ENCODE results near the gene WSCD2. TPM values are rescaled to one million over a fixed set of nuclear protein-coding genes. Genes with fewer than 3 reads are reported as not detected.
"Not testable (repeated sequence)": the region's sequence is repeated elsewhere in the genome, so short reads cannot be mapped to it uniquely, and the experiment has no call there.

The WSCD2 gene
- total RNA-seq, 1 donor from 2014 or later: 0.32 TPM

DNA sequence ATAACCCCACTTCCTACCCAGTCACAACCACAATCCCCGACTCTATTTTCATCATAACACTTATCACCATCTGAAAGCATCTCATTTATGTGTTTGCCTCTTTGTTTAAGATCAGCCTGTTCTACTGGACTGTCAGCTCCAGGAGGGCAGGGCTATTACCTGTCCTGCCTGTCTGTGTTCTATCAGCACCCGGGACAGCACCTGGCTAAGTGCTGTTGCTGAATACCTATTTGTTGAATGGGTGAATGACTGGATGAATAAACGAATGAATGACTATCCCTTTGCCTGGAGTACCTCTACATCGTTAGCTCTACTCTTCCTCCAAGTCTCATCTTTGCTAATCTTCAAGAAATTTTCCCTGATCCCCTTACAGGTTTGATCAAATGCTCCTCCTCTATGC is 69.0 kb downstream of the WSCD2 start:
- no peak for ATAC-seq

DNA sequence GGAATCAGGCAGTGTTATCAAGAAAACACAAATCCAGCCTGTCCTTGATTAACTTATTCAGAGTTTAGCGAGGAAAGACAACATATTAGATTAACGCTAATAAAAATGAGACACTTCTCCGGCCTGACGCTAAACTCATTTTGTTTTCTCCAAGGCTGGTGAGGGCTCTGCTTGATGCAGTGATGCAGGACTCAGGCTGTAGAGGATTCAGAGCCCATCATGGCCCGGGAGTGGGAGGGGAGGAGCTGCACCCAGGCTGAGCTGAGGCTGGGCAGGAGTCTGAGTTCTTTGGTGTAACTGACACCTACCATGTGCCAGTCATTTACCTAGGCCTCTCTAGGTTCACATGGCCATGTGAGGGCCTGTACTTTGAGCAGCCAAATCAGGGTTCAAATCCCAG is 70.0 kb downstream of the WSCD2 start:
- ATAC-seq: no peak

DNA sequence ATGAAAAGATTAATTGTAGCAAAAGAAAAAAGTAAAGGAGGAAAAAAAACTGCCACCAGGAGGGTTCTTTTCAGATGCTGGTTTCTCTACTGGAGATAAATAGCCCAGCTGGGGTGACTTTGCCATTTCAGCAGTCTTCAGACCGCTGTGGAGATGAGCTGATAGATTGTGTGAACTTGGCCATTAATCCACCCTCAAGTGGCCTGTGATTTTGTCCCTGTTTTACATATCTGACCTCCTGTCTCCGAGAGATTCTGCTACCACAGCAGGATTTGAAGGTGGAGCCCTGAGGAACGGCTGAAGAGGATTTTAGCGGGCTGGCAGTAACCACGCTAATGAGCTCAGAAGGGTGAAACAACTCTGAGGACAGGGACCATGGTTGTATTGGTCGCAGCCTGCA is 72.7 kb downstream of the WSCD2 start:
- no peak for ATAC-seq

DNA sequence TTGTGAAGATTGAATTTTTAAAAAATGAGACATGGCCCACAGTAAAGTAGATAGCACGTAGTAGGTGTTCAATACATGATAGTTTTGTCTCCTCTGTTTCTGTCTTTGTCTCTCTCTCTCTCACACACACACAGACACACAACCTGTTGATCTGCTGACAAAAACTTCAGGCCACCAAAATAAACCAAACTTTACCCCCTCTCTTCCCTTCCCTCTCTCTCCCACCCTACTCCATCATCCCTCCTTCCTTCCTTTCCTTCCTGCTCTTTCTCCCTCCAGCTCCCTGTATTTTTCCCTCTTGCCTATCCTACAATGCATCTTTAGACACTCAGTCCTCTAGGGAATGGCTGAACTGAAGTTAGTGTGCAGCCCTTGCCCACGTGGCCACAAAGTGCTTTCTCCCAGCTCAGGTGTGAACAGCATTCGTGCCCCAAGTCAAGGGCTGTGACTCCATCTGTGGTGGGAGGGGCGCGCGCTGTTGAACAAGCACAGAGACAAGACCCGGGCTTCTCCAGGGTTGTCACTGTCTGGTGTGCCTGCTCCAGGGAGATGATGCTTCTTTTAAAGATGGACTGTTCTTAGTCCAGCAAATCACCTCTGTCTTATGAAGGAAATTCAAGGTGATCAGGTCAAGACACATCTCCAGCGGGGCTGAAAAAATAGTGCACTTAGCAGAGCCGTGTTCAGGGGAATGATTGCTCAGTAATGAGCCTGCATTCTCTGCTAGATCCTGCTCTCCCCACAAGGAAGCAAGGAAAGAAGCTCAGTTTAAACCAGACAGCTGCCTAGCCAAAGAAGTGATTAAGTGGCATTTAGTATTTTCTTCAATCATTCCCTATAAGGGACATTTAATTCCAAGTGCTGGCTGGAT is 75.3 kb downstream of the WSCD2 start:
- ATAC-seq: no peak

DNA sequence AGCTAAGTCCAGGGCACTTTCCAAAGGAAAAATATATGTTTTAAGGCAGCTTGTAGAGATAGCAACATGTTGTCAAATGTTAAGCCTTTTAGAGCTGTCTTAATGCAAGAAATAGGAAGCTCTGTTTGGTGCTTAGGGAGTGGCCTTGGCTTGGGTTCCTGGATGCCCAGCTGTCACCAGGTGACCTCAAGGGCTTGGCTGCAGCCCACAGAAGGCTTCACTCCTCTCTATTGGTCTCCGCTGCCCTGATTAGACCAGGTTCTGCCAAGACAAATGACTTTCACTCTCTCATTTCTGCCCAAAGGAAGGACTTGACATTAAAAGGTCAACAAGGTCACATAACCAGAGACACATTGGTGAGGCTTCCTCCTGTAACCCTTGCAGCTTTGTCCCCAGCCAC is 76.8 kb downstream of the WSCD2 start:
- no peak for ATAC-seq

DNA sequence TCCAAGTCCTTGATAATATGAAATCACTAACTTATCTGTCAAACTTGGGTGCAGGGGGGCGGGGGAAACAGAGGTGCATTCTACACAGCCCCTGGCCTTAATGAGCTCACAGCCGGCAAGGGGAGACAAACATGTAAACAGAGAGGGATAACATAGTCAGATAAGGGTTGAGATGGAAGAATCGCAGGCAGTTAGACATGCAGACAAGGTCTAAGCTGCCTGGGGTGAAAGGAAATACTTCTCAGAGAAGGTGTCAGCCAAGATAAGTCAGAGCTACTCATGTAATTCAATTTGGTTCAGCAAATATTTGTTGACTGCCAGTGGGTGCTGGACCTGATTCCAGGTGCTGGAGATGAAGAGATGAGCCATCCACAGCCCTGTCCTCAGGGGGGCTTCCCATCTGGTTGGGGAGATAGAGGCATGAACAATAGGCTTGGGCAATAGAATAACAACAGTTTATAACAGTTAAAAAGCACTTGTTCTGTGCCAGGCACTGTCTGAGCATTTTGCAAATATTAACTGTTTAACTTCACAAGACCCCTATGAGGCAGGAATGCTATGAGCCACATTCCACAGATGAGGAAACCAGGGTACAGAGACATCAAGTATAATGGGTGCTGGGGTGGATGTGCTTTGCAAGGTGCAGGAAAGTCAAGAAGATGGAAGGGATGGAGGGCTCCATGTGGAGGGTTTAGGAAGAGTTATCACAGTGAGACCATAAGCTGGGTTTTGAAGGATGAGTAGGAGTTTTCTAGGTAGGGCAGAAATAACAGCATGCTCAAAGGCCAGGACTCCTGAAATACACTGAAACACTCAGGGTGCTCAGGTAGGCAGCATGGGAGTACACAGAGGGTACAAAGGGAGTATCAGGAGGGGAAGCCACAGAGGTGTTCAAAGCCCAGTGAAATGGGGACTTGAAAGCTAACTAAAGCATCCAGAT is 79.0 kb downstream of the WSCD2 start:
- no peak for ATAC-seq

DNA sequence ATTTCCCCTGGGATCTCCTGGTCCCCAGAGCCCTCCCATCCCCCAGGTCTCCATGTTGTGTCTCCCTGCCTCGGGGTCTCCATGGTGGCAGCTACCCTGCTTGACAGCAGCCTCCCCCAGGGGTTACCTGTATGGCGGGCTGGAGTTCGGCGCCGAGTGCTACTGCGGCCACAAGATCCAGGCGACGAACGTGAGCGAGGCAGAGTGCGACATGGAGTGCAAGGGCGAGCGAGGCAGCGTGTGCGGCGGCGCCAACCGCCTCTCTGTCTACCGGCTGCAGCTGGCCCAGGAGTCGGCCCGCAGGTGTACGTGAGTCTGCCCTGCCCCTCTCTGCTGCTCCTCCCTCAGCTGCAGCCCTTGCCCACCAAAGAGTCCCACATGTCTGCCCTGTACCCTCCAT is 80.9 kb downstream of the WSCD2 start:
- no peak for ATAC-seq

DNA sequence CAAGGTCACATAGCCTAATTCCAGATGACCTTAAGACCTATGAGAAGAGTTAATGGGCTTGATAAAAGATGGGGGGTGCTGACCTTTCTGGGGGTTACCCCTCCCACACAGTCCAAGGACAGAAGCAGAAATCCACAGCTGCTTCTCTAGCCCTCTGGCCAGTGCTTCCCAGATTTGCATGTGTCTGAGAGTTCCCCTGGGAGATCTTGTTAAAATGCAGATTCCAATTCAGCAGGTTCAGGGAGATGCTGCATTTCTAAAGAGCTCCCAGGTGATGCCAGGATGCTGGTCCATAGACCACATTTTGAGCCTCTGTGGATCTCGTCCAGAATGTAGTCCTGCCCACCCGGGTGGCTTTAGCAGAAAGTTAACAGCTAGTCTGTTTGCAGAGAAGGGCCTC is 82.1 kb downstream of the WSCD2 start:
- ATAC-seq: no peak

DNA sequence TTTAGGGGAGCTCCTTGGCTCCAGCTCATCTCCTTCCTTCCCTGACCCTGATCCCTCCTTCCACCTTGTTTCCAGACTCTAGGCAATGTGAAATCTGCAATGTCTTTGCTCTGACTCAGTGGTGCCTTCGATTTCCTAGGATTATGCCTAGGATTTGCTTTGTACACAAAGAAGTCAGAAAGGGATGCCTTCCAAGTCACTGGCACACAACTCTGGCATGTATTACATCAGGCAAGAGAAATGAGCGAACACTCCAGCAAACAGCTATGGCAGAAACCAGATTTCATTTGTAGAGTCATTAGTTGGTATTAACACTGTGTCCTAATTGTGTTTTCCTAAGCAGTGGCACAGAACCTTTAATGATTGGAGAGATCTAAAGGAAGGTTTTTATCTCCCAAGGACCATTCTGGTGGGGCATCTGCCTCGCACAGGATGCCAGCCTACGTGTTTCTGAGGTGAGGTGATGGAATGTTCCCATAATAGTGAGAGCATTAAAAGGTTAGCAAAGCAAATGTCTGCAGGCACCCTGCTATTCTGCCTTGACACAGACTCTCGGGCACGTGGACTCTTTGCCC is 84.9 kb downstream of the WSCD2 start:
- ATAC-seq: no peak

DNA sequence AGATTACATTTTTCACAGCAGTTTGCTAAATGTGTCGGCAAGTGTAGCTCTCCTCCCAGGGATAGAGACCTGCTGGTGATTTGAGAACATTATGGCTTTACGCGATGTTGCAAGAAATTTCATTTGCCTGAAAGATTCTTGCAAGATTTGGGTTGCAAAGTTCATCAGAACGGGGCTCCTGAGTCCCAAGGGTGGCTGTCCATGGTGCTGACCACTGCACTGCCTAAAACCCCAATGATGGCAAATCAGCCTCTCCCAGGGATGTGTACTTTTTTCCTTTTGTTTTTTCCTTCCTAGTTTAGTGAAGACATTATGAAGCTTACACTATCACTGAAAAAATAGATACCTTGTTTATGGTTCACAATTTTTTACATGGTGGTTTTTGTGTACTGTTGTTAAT is 85.4 kb downstream of the WSCD2 start:
- ATAC-seq: no peak

DNA sequence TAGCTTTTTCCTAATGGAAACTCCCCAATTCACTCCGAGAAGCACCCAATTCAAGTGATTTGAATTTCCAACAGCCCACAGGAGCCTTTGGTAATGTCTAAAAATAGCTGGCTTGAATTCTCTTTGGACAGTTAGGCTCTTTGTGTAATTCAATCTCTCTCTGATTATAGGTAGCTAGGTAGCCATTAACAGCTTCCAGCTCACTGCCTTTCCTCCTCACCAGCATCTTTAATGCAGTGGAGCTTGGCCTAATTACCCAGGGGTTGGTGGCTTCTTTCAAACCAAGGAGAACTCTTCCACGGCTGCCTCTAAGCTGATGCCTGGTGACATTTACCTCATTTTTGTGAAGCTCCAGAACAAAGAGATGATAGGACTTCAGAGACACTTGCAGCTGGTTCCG is 86.4 kb downstream of the WSCD2 start:
- ATAC-seq: no peak

DNA sequence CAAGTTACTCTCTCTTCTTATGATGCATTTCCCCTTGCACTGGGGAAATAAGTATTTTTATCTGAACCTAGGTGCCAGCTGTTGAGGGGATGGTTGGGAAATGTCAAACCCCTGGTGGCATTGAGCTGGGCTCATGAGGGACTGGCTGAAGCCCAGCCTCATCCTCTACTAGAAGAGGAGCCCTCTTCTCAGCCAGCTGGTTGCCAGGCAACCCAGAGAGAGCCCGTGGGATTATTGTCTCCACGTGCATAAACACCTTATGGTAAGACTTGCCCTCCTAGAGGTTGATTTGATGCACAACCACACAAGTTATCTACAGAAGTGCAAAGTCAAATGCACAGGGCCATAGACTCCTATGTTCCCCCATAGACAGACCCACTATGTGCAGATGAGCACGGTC is 89.8 kb downstream of the WSCD2 start:
- no peak for ATAC-seq

DNA sequence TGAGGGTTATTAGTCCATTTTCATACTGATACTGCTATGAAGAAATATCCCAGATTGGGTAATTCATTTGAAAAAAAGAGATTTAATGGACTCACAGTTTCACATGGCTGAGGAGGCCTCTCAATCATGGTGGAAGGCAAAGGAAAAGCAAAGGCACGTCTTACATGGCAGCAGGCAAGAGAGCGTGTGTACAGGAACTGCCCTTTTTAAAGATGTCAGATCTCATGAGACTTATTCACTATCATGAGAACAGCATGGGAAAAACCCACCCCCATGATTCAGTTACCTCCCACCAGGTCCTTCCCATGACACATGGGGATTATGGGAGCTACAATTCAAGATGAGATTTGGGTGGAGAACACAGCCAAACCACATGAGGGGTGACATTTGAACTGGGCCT is 96.0 kb downstream of the WSCD2 start:
- ATAC-seq: not testable (repeated sequence)

DNA sequence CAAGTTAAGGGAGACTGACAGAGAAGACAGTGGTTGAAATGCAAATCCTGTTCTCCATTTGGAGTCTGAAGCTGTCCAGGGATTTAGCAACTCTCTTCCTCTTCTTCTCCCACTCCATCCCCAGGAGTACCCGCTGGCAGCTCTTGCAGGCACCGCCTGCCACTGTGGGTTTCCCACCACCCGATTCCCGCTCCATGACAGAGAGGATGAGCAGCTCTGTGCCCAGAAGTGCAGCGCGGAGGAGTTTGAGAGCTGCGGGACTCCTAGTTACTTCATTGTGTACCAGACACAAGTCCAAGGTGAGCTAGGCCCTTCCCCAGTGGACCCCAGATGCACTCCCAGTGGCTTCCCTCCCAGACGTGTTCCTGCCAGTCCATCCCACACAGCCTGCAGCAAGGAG is 97.8 kb downstream of the WSCD2 start:
- ATAC-seq: no peak

DNA sequence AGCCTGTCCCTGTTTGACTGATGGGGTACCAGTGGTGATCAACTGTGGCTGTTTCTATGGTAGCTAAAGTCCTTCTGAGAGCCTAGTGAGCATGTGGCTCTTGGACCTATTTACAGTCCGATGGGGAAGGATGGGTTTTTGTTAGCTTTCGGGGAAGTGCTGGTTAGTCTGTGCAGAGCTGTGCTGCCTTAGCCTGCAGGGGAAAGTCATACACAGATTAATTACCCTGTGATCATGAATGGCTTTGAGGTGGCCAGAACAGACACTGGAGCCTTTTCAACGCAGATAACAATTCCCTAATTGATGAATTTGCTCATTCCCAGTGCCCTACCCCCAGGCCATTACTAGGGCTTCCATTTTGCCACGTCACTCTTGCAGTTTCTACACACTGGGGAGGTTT is 99.7 kb downstream of the WSCD2 start:
- ATAC-seq: no peak

DNA sequence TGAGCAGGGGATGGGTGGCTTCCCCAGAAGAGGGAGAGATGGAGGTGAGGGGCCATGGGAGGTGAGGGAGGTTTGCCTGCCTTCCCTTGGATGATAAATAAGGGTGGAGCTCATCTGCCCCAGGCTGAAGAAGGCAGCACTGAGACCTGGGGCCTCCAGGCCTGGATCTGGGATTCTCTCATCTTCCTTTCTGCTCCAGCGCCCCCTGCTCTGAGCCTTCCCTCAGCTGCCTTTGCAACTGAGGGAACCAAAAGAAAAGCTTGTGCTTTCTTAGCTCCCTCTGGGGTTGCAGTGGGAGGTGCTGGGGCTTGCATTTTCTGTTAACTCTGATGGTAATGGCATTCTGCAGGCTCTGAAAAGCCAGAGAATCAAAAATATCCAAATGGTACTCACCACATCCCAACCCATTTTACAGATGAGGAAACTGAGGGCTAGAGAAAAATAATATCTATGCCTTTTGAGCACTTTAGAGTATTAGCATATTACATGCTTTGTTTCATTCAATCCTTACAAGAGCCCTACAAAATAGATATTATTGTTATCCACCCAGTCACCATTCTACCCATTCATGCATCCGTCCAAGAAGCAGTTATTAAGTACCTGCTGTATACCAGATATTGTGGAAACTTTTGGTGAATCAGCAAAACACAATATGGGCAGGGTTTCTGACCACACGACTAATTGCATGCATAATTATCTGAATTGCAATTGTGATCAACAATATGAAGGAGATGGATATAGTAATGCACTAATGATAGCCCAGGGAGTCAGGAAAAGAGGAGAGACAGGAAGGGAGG is 102.2 kb downstream of the WSCD2 start:
- no peak for ATAC-seq

DNA sequence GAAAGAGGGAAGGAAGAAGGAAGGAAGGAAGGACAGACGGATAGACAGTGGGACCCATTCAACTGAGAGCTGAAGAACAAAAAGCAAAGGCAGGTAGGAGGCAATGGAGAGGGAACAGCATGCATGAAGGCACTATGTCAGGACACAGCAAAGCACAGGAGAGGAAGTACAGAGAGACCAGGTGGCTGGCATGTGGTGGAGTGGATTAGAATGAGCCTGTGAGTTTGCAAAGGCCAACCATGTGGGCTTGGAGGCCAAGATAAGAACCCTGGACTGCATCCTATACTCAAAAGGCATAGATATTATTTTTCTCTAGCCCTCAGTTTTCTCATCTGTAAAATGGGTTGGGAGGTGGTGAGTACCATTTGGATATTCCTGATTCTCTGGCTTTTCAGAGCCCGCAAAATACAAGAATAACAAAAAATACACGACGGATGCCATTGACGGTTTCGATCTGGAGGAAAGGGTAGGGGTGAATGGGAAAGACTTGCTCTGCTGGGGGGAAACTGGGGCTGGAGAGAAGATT is 102.9 kb downstream of the WSCD2 start:
- no peak for ATAC-seq

DNA sequence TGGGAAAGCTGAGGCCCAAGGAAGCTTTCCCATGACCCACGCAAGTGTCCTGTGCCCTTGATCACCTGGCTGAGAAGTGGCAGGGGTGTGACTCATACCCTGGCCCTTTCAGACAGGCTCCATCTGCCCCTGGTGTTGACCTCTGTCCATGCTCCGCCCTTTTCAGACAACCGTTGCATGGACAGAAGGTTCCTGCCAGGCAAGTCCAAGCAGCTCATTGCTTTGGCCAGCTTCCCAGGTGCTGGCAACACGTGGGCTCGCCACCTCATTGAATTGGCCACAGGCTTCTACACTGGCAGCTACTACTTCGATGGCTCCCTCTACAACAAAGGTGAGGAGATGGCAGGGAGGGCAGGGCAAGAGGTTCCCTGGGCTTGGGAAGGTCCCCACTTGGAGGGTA is 103.5 kb downstream of the WSCD2 start:
- ATAC-seq: peak; percentile 59

DNA sequence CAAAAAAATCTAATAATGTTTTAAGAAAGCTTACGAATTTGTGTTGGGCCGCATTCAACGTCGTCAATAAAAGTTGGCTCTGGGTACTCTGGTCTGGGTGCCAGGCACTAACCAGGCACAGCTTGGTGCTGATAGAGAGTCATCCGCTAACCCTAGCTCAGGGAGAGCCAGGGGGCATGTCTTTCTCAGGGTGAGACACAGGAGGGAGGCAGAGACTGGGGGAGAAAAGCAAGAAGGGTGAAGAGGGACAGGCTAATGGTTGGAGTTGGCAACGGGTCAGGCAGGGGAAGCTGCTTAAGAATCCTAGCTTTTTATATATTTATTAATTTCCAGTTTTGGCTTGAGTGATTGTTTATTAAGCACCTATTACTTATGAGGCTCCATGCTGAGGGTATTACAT is 105.1 kb downstream of the WSCD2 start:
- no peak for ATAC-seq

DNA sequence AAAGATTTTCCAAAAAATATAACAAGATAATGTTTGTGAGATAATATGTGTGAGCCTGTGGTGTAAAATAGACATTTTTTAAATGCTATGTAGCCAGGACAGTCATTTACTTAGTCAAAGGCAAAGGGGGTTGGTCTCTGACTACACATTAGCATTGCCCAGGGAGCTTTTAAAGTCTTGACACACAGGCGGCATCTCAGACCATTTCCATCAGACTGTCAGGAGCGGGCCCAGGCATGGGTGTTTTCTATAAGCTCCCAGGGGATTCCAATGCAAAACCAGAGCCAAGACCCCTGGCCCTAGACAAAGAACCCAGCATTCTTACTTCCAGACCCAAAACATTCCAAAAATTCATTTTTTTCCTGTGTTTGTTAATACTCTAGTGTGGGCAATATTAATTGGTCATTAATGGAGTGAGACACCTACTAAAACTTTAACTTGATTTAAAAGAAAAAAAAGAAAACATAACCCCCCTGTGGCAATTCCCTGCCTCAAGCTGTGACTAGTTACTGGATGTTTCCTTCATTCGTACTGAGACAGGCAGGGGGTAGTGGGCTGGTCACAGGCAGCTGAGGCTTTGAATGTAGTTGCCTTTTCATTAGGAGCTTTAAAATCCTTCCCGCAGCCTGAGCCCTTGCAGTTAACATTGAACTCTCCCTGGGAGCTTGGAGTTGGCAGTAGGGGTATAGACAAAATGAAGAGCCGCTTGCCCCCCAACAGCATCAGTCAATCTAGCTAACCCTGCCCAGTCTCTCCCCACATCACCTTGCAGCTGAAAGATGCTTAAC is 106.3 kb downstream of the WSCD2 start:
- no peak for ATAC-seq

DNA sequence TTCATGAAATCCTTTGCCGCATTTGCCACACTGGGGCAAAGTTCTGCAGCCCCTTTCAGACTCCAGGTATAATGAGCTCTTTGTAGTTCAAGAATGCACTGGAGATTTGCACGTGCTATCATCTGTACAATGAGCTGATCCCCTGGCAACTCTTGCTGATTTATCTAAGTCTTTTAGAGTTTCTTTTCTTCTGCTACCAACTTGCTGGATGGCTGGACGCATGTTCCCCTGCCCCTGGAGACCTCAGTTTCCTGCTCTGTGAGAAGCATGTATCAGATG is 106.8 kb downstream of the WSCD2 start:
- no peak for ATAC-seq

DNA sequence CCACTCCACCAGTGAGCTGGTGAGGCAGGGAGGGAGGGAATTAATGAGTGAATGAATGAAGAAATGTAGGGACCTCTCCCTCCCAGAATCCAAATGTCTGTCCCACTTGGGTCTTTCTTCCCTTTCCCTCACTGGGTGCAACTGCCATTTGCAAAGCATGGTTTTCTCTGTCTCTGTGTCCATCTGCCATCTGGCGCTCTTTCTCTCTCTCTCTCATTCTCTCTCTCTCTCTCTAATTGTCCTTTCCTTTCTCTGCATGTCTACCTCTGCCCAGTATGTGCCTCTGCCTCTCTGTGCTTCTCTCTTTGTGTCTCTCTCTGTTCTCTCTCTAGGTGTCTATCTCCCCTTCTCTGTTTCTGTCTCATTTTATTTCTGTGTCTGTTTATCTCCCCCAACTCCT is 107.3 kb downstream of the WSCD2 start:
- no peak for ATAC-seq
